GM18517 (cell line): ENCODE data around the gene GRM4.

Experiments
- ATAC-seq: cut with Tn5 transposase; IDR thresholded peaks from one replicate; pipeline ENCODE4 v1.9.1; 2021; ENCODE audit warnings: mild to moderate bottlenecking, moderate library complexity; ENCODE audit not compliant: unreplicated experiment

The GRM4 gene

DNA sequence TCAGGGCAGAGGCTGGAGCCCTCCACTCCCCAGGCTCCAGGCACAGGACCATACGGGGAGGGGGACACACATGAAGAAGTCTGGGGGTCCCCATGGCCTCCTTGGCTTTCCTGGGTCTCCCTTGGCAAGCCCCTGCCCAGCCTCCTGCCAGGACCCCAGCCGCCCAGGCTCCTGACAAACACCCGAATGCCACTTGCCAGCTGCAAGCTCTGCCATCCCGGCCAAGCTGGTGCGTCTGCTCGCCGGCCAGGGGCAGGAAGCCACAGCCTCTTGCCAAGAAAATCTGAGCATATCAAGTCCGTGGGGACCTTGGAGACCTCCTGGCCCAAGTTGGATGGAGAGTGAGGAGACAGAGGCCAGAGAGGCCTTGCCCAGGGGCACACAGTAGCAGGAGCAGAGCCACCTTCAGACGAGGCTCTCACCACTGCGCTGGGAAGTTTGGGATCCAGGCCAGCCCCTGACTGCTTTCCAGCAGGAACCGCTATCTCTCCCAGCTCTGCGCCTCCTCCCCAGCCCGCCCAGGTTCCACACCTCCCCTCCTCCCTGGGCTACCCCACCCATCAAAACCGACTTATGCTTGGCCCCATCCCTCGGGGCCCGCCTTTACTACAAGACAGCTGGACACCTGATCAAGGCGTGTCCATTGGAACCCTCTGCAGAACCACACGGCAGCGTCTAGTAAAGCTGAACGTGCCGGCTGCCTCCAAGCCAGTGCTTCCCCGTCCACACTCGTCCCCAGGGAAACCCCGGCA, 80.2 kb downstream of the GRM4 start:
- no peak for ATAC-seq

- ATAC-seq = no peak
These were observed 81.2 kb downstream of the GRM4 start for GRCh38 chr6:34064675-34065074.

- ATAC-seq = no peak
These were observed 82.2 kb downstream of the GRM4 start for GRCh38 chr6:34063651-34064050.

DNA sequence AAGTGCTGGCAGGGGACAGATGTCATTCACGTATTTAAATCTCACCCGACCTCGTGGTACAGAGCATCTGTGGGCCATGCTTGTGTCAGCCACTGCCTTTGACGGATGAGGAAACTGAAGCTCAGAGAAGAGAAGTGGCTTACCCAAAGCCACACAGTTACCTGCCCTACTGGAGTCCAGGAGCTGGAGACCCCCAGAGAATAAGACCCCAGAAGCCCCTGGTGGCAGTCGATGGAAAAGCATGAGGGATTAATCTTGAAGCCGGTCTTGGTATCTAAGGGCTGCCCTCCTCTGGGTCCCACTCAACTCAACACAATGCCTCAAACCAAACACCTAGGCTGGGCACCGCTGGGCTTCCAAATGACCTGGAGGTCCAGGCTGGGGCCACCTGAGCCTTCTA, 83.1 kb downstream of the GRM4 start:
- no peak for ATAC-seq

GRCh38 chr6:34062156-34062555, 83.7 kb downstream of the GRM4 start:
- no peak for ATAC-seq

GRCh38 chr6:34061348-34061747, 84.5 kb downstream of the GRM4 start:
- ATAC-seq = no peak

DNA sequence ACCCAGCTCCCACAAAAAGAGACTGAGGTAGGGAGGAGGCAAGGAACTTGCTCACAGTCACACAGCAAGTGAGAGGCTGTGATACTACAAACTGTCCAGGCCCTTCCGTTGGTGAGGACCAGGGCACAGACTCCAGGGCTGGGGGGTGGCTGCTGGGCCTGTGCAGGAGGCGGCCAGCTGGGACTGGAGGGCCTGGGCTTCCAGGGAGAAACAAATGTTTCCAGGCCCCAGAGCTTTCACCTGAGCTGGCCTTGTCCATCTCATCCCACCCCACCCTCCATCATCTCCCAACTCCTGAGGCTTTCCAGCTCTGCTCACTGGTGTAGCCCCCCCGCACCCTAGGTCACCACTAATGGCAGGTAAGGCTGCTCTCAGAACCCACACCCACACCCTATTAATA, 86.0 kb downstream of the GRM4 start:
- ATAC-seq = no peak

- no peak for ATAC-seq
These were observed 86.7 kb downstream of the GRM4 start for GRCh38 chr6:34059136-34059731.

- ATAC-seq = no peak
These were observed 88.1 kb downstream of the GRM4 start for GRCh38 chr6:34057790-34058189.

GRCh38 chr6:34057191-34057590, 88.7 kb downstream of the GRM4 start:
- ATAC-seq = no peak

DNA sequence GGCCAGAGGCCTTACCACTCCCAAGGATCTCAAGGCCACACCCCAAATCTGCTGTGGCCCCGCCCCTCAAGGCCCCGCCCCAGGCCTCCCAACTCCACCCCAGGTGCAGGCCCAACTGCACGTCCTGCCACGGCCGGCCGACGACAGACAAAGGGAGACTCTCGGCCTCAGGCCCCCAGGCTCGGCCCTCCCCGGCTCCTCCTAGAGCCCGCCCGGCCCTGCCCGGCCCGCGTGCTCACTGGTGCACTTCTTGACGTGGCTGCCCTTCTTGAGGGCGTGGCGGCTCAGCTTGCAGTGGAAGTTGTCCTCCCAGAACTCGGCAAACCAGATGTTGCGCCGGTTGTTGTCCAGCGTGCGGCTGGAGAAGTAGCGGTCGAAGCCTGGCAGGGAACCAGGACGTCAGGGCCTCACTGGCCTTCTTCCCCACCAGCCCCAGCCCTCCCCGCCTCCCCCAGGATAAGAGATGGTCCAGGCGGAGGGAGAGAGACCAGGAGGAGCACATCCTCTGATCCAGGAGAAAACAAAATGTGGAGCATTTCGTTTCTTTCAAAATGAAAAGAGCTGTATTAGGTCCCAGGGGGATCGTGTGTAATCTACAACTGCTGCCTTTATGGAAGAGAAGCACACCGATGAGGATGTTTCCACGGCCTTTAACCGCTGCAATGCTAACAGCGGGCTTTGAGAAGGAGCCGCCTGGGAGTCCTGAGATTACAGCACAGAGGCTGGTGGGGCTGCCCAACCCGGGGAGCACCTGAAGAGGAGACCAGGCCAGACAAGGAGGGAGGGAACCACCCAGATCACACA, 89.4 kb downstream of the GRM4 start:
- ATAC-seq = no peak

- no peak for ATAC-seq
These were observed 90.5 kb downstream of the GRM4 start for GRCh38 chr6:34055223-34055933.

DNA sequence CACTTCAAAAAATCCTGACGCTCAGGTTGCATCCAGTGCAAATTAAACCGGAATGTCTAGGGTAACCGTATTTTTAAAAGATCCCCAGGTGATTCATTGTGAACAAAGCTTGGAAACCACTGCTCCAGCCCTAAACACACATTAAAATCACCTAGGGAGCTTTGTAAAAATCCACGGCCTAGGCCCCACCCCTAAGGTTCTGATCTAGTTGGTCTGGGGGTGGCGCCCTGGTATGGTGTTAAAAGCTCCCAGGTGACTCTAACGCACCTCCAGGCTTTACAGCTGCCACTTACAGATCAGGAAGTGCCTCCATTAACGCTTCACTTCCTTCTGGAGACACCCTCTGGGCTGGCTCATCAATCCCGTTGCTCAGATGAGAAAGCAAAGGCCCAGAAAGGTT, 92.2 kb downstream of the GRM4 start:
- ATAC-seq = no peak

GRCh38 chr6:34052918-34053608, 92.8 kb downstream of the GRM4 start:
- no peak for ATAC-seq

GRCh38 chr6:34052071-34052825, 93.6 kb downstream of the GRM4 start:
- no peak for ATAC-seq

DNA sequence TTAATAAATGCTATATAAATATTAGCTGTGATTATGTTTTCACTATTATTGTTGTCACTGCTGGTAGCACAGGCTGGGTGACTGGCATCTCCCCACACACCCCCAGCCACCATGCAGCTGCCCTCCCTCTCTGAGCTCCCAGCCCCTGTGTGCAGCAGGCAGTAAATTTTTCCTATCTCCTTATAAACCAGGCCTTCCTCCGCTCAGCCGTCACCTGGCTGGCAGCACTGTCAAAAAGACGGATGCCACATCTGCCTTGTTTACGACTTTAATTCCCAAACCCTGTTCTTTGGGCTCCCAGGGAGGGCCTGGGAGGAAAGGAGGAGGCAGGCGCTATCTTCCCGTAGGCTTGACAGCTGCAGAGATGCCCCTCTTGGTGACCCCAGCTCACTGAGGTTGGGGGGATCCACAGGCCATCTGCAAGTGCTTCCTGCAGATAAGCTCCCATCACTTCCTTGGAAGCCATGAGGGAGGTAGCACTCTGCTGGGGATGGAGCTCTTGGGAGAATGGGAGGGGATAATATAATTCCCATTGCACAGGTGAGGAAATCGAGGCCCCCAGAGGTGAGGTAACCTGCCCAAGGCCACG, 94.5 kb downstream of the GRM4 start:
- no peak for ATAC-seq

GRCh38 chr6:34050691-34051090, 95.2 kb downstream of the GRM4 start:
- ATAC-seq = no peak

DNA sequence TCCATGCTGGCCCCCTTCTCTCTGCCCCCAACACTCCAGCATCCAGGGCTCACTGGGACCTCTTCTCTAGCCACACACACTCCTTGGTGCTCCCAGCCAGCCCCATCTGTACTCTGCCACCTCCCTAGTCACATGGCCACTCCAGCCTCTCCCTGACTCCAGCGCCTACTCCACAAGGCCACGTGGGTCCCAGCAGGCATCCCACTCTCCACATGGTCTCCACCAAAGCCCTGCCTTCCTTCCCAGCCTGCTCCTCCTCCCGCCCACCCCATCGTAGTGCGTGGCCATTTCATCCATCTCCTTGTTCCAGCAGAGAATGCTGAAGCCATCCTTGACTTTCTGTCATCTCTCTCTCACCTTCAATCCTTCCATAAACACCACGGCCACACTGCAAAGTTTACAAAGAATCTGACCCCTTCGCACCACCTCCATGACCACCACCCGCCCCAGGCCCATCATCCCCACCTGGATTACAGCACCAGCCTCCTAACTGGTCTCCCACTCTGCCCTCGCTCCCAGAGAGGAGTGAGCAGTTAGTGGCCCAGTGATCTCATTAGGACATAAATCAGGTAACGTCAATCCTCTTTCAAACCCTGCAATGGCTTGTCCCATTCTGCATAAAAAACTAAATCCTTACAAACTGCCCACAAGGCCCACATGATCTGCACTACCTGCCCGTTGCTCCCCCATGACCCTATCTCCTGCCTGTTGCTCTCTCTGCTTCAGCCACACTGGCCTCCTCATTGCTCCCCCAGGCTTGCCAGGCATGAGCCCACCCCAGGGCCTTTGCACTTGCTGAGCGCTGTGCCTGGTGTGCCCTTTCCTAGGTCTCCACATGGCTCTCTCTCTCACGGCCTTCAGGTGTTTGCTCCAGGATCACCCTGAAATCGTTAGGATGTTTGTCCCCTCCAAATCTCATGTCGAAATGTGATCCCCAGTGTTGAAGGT, 96.2 kb downstream of the GRM4 start:
- no peak for ATAC-seq
